ENCODE data around the gene TPD52L1. TPM values are rescaled to one million over a fixed set of nuclear protein-coding genes. Genes with fewer than 3 reads are reported as not detected.

TPD52L1 gene
- total and polyA plus RNA-seq, 2 experiments from 2014 or later = 22.8 to 24.0 TPM

DNA sequence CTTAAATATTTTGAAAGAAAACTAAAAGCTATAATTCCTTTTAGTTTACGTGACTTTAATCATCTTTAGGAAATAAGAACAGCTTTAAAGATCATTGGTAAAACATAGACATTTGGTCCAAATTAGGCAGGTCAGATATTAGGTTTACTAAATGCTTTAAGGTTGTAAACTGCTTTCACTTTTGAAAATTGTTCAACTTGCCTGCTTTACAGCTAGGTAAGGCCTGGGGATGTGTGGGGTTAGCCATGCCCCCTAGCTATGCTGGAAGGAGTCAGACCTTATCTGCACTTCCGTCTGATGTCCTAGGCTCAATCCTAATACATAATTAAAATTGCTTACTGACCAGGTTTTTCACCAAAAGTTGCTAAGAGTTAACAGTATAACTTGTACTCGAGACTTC lies 30.5 kb upstream of the TPD52L1 start:
- Mint-ChIP-seq H3K9me3 (peaks cover 14% of the 10 kb centered on the region), H3K27ac (no peak overlapping the region), H3K36me3 (ENCODE audit: low read depth) (peaks cover 11% of the 10 kb centered on the region), H3K27me3 (ENCODE audit: insufficient read depth, low read depth, poor library complexity) (peaks cover 2% of the 10 kb centered on the region), H3K4me3 (no peak overlapping the region; the same call in 2 of the 3 replicates), H3K4me1 (peaks cover 24% of the 10 kb centered on the region)
- H4K20me1 ChIP-seq (replicated peaks; ENCODE audit: insufficient read depth) = no peaks in the 10 kb centered on the region
- no peak overlapping the region for H3K4me3 ChIP-seq
- ATAC-seq (no peak), DNase-seq (ENCODE audit: low spot score) (no peak)
- peaks cover 10% of the 10 kb centered on the region; the same call in 1 of the 2 replicates for H3K9me2 ChIP-seq (ENCODE audit: insufficient read depth)
- H3K27me3 ChIP-seq (ENCODE audit: insufficient read depth) = no peaks in the 10 kb centered on the region
- H3F3A ChIP-seq (replicated peaks; ENCODE audit: low read depth) = no peaks in the 10 kb centered on the region
- no peak overlapping the region for H3K4me2 ChIP-seq
- no peak overlapping the region for H2AFZ ChIP-seq
- peaks cover 8% of the 10 kb centered on the region; the same call in 1 of the 2 replicates for H3K4me1 ChIP-seq (ENCODE audit: insufficient read depth)
- no peaks in the 10 kb centered on the region for H3K79me2 ChIP-seq (replicated peaks; ENCODE audit: insufficient read depth)
- TF ChIP-seq EZH2 (IDR thresholded peaks at IDR 0.05; ENCODE audit: low read depth, unreplicated experiment) = no peak
- TF ChIP-seq REST (IDR thresholded peaks at IDR 0.05; ENCODE audit: unreplicated experiment) = no peak
- TF ChIP-seq CREB1 (CRISPR knock-in tag; IDR thresholded peaks at IDR 0.05; ENCODE audit: low read depth) = no peak
- no peak for TF ChIP-seq ZNF114 (CRISPR knock-in tag; IDR thresholded peaks at IDR 0.05)
- TF ChIP-seq, protein P1, sequence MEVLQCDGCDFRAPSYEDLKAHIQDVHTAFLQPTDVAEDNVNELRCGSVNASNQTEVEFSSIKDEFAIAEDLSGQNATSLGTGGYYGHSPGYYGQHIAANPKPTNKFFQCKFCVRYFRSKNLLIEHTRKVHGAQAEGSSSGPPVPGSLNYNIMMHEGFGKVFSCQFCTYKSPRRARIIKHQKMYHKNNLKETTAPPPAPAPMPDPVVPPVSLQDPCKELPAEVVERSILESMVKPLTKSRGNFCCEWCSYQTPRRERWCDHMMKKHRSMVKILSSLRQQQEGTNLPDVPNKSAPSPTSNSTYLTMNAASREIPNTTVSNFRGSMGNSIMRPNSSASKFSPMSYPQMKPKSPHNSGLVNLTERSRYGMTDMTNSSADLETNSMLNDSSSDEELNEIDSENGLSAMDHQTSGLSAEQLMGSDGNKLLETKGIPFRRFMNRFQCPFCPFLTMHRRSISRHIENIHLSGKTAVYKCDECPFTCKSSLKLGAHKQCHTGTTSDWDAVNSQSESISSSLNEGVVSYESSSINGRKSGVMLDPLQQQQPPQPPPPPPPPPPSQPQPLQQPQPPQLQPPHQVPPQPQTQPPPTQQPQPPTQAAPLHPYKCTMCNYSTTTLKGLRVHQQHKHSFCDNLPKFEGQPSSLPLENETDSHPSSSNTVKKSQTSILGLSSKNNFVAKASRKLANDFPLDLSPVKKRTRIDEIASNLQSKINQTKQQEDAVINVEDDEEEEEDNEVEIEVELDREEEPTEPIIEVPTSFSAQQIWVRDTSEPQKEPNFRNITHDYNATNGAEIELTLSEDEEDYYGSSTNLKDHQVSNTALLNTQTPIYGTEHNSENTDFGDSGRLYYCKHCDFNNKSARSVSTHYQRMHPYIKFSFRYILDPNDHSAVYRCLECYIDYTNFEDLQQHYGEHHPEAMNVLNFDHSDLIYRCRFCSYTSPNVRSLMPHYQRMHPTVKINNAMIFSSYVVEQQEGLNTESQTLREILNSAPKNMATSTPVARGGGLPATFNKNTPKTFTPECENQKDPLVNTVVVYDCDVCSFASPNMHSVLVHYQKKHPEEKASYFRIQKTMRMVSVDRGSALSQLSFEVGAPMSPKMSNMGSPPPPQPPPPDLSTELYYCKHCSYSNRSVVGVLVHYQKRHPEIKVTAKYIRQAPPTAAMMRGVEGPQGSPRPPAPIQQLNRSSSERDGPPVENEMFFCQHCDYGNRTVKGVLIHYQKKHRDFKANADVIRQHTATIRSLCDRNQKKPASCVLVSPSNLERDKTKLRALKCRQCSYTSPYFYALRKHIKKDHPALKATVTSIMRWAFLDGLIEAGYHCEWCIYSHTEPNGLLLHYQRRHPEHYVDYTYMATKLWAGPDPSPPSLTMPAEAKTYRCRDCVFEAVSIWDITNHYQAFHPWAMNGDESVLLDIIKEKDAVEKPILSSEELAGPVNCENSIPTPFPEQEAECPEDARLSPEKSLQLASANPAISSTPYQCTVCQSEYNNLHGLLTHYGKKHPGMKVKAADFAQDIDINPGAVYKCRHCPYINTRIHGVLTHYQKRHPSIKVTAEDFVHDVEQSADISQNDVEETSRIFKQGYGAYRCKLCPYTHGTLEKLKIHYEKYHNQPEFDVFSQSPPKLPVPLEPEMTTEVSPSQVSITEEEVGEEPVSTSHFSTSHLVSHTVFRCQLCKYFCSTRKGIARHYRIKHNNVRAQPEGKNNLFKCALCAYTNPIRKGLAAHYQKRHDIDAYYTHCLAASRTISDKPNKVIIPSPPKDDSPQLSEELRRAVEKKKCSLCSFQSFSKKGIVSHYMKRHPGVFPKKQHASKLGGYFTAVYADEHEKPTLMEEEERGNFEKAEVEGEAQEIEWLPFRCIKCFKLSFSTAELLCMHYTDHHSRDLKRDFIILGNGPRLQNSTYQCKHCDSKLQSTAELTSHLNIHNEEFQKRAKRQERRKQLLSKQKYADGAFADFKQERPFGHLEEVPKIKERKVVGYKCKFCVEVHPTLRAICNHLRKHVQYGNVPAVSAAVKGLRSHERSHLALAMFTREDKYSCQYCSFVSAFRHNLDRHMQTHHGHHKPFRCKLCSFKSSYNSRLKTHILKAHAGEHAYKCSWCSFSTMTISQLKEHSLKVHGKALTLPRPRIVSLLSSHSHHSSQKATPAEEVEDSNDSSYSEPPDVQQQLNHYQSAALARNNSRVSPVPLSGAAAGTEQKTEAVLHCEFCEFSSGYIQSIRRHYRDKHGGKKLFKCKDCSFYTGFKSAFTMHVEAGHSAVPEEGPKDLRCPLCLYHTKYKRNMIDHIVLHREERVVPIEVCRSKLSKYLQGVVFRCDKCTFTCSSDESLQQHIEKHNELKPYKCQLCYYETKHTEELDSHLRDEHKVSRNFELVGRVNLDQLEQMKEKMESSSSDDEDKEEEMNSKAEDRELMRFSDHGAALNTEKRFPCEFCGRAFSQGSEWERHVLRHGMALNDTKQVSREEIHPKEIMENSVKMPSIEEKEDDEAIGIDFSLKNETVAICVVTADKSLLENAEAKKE (CRISPR knock-in tag; IDR thresholded peaks at IDR 0.05) = no peak
- no peak for TF ChIP-seq EZH2phosphoT487 (IDR thresholded peaks at IDR 0.05; ENCODE audit: unreplicated experiment)
- TF ChIP-seq NANOG (IDR thresholded peaks at IDR 0.05; ENCODE audit: borderline replicate concordance) = no peak
- H3K27ac ChIP-seq (ENCODE audit: low read depth) = no peak overlapping the region
- no peaks in the 10 kb centered on the region; the same call in 1 of the 2 replicates for H3K36me3 ChIP-seq (ENCODE audit: insufficient read depth)

All from GM23338 (cell line).